H1 (cell line): Measurements from ENCODE around the gene NCEH1. TPM values are rescaled to one million over a fixed set of nuclear protein-coding genes. Genes with fewer than 3 reads are reported as not detected.

Source experiments
- CTCF ChIA-PET: fragments of 300-600 bp; sonication (Branson Sonifier 250); formaldehyde crosslinking; loops from one replicate; lab custom pipeline; 2021; ENCODE audit not compliant: partially characterized antibody; lab: Charles Lee
- POLR2A ChIA-PET: fragments of 300-600 bp; sonication (Branson Sonifier 250); formaldehyde crosslinking; loops from one replicate; lab custom pipeline; 2021; ENCODE audit warnings: inconsistent platforms; ENCODE audit not compliant: partially characterized antibody; lab: Charles Lee
- DNase-seq, 2 experiments: peaks; one replicate each; pipeline versions ENCODE4 v3.0.0 to v3.0.0-alpha.2; 2010 to 2022; ENCODE audit warnings: low spot score in 2 of 2, low read depth in 1 of 2, mixed read lengths in 1 of 2
- FAIRE-seq: peaks from 2 replicates; lab custom pipeline; 2011; peaks lifted over from hg19 to GRCh38; lab: Jason Lieb, UNC
- H2AFZ ChIP-seq: 2 replicates; pipeline ENCODE4 v1.8.1; 2012; ENCODE audit warnings: low read length, inconsistent platforms
- H2AK5ac ChIP-seq: 2 replicates; pipeline ENCODE4 v1.6.1; 2013; ENCODE audit warnings: low read depth, low read length
- H2BK120ac ChIP-seq: replicated peaks from 2 replicates; pipeline ENCODE3; 2013; ENCODE audit warnings: low read depth, low read length, inconsistent platforms
- H2BK12ac ChIP-seq: 2 replicates; pipeline ENCODE4 v1.6.1; 2013; ENCODE audit warnings: low read depth, low read length
- H2BK15ac ChIP-seq: 2 replicates; pipeline ENCODE4 v1.6.1; 2013; ENCODE audit warnings: low read length
- H2BK20ac ChIP-seq: 2 replicates; pipeline ENCODE4 v1.6.1; 2013; ENCODE audit warnings: low read length
- H2BK5ac ChIP-seq: 2 replicates; pipeline ENCODE4 v1.6.1; 2013; ENCODE audit warnings: low read depth, low read length
- H3K14ac ChIP-seq: 2 replicates; pipeline ENCODE4 v1.6.1; 2013; ENCODE audit warnings: inconsistent platforms; ENCODE audit not compliant: insufficient read length
- H3K18ac ChIP-seq: 2 replicates; pipeline ENCODE4 v1.6.1; 2013; ENCODE audit warnings: low read length; ENCODE audit errors: extremely low read depth
- H3K23ac ChIP-seq: 2 replicates; pipeline ENCODE4 v1.6.1; 2013; ENCODE audit warnings: inconsistent platforms; ENCODE audit not compliant: insufficient read length
- H3K23me2 ChIP-seq: 2 replicates; pipeline ENCODE4 v1.6.1; 2013; ENCODE audit warnings: low read depth, low read length
- H3K27ac ChIP-seq: 2 replicates; pipeline ENCODE4 v1.6.1; 2011; ENCODE audit warnings: low read depth, low read length, inconsistent platforms
- H3K27me3 ChIP-seq, 4 experiments: replicated peaks in 1 of 4; 1 replicate in 1 of 4; 2 replicates in 3 of 4; pipeline versions ENCODE4 v1.6.1 to v1.8.1; 2011 to 2013; ENCODE audit warnings: low read length in 3 of 4, mild to moderate bottlenecking in 3 of 4, inconsistent platforms in 2 of 4, mixed read lengths in 2 of 4, moderate library complexity in 1 of 4; ENCODE audit not compliant: control insufficient read depth in 3 of 4, insufficient read depth in 3 of 4; ENCODE audit errors: extremely low read depth in 1 of 4
- H3K36me3 ChIP-seq, 4 experiments: 2 replicates each; pipeline versions ENCODE4 v1.6.1 to v1.8.1; 2011 to 2013; ENCODE audit warnings: mild to moderate bottlenecking in 4 of 4, low read length in 3 of 4, moderate library complexity in 2 of 4, control low read depth in 1 of 4, inconsistent platforms in 1 of 4; ENCODE audit not compliant: insufficient read depth in 4 of 4, control insufficient read depth in 2 of 4
- H3K4ac ChIP-seq: replicated peaks from 2 replicates; pipeline ENCODE3; 2013; ENCODE audit warnings: low read length, low read depth, mixed read lengths, inconsistent platforms; ENCODE audit not compliant: insufficient read length
- H3K4me1 ChIP-seq, 4 experiments: replicated peaks in 1 of 4; 1 replicate in 1 of 4; 2 replicates in 3 of 4; pipeline versions ENCODE4 v1.6.1 to v1.8.1; 2011 to 2013; ENCODE audit warnings: low read length in 3 of 4, inconsistent platforms in 2 of 4, mixed read lengths in 1 of 4; ENCODE audit not compliant: insufficient read depth in 4 of 4, control insufficient read depth in 3 of 4
- H3K4me2 ChIP-seq, 2 experiments: 2 replicates each; pipeline versions ENCODE4 v1.6.1 to v1.8.1; 2011 to 2013; ENCODE audit warnings: low read depth in 2 of 2, low read length in 2 of 2, control low read depth in 1 of 2, inconsistent platforms in 1 of 2, mild to moderate bottlenecking in 1 of 2; ENCODE audit not compliant: insufficient read depth in 1 of 2
- H3K4me3 ChIP-seq, 4 experiments: fragments of 200-600, 300-600 bp in 1 of 4; sonication (generic), shearing (Covaris generic), sonication (Bioruptor Twin) in 1 of 4; 2 replicates each; pipeline versions ENCODE4 v1.5.1 to v1.8.1; 2011 to 2016; ENCODE audit warnings: low read length in 4 of 4, low read depth in 3 of 4, control low read depth in 2 of 4, inconsistent platforms in 2 of 4, mild to moderate bottlenecking in 2 of 4, mixed read lengths in 1 of 4, moderate library complexity in 1 of 4; ENCODE audit not compliant: insufficient read depth in 2 of 4; ENCODE audit errors: extremely low read depth in 1 of 4
- H3K56ac ChIP-seq: replicated peaks from 2 replicates; pipeline ENCODE3; 2013; ENCODE audit warnings: low read depth, mild to moderate bottlenecking, mixed read lengths, low read length, inconsistent platforms; ENCODE audit not compliant: insufficient read length
- H3K79me1 ChIP-seq: 2 replicates; pipeline ENCODE4 v1.6.1; 2013; ENCODE audit warnings: low read depth, low read length, control low read depth
- H3K79me2 ChIP-seq, 2 experiments: 2 replicates each; pipeline versions ENCODE4 v1.6.1 to v1.8.1; 2012 to 2013; ENCODE audit warnings: low read length in 2 of 2, mild to moderate bottlenecking in 2 of 2, inconsistent platforms in 1 of 2; ENCODE audit not compliant: insufficient read depth in 2 of 2, control insufficient read depth in 1 of 2
- H3K9ac ChIP-seq, 4 experiments: replicated peaks in 1 of 4; 1 replicate in 1 of 4; 2 replicates in 3 of 4; pipeline versions ENCODE4 v1.6.1 to v1.8.1; 2011 to 2013; ENCODE audit warnings: low read depth in 3 of 4, low read length in 3 of 4, control low read depth in 2 of 4, mild to moderate bottlenecking in 2 of 4, moderate library complexity in 2 of 4, inconsistent platforms in 1 of 4; ENCODE audit errors: extremely low read depth in 1 of 4
- H3K9me3 ChIP-seq, 2 experiments: 2 replicates each; pipeline versions ENCODE4 v1.6.1 to v1.8.1; 2012 to 2013; ENCODE audit warnings: mild to moderate bottlenecking in 2 of 2, moderate library complexity in 2 of 2, control low read depth in 1 of 2, inconsistent platforms in 1 of 2, low read depth in 1 of 2, low read length in 1 of 2, mixed read lengths in 1 of 2; ENCODE audit not compliant: insufficient read depth in 2 of 2
- H4K20me1 ChIP-seq, 2 experiments: replicated peaks in 1 of 2; 2 replicates each; pipeline versions ENCODE3 to v1.8.1; 2011 to 2013; ENCODE audit warnings: inconsistent platforms in 2 of 2, low read length in 2 of 2, mild to moderate bottlenecking in 1 of 2; ENCODE audit not compliant: insufficient read depth in 2 of 2, control insufficient read depth in 1 of 2
- H4K5ac ChIP-seq: 2 replicates; pipeline ENCODE4 v1.6.1; 2013; ENCODE audit warnings: low read length, low read depth, mixed read lengths, inconsistent platforms; ENCODE audit not compliant: insufficient read length
- H4K8ac ChIP-seq: 2 replicates; pipeline ENCODE4 v1.8.0; 2013; ENCODE audit warnings: mild to moderate bottlenecking, moderate library complexity, low read length, inconsistent platforms; ENCODE audit not compliant: insufficient read depth; ENCODE audit errors: extremely low read depth
- H4K91ac ChIP-seq: replicated peaks from 2 replicates; pipeline ENCODE3; 2013; ENCODE audit warnings: low read length, mixed read lengths, inconsistent platforms; ENCODE audit not compliant: insufficient read length
- ASH2L ChIP-seq: fragments of 200-600, 300-600 bp; sonication (generic); IDR thresholded peaks from one replicate; pipeline ENCODE4 v1.7.1; 2017; ENCODE audit warnings: low read length
- ATF2 ChIP-seq: IDR thresholded peaks from 2 replicates; pipeline ENCODE4 v1.6.1; 2012; ENCODE audit warnings: low read length, inconsistent platforms
- GTF2F1 ChIP-seq: IDR thresholded peaks from 2 replicates; pipeline ENCODE4 v1.6.1; 2012; ENCODE audit warnings: low read depth, low read length, improper control_type of control experiment, borderline replicate concordance
- SAP30 ChIP-seq: fragments of 300-600 bp; sonication (generic); IDR thresholded peaks from 2 replicates; pipeline ENCODE4 v1.7.1; 2012; ENCODE audit warnings: low read length, moderate library complexity, mild to moderate bottlenecking, inconsistent platforms; ENCODE audit not compliant: insufficient read depth, insufficient replicate concordance
- WGBS, 2 experiments: shearing (Covaris generic) in 1 of 2; methylation state at CpG; one replicate each; pipeline versions ENCODE4 v1.1.6 to v1.1.7; 2013 to 2015; ENCODE audit warnings: low lambda C conversion rate in 2 of 2, mixed read lengths in 2 of 2, inconsistent platforms in 1 of 2, low coverage in 1 of 2, missing lambda C conversion rate in 1 of 2; ENCODE audit not compliant: insufficient replicate concordance in 2 of 2, insufficient coverage in 1 of 2, insufficient read length in 1 of 2; ENCODE audit errors: extremely low coverage in 1 of 2, missing lambda C conversion rate in 1 of 2; 5-methylcytosine and 5-hydroxymethylcytosine counted together
- polyA plus RNA-seq, 7 experiments: library from polyadenylated mRNA; depleted of rRNA in 3 of 7; stranded (reverse) in 5 of 7; unstranded in 2 of 7; fragments of >200 nt in 5 of 7; fragments of 200-250 nt in 2 of 7; gene quantifications; 1 replicate in 5 of 7; 2 replicates in 1 of 7; 4 replicates in 1 of 7; pipeline versions ENCODE4 v1.2.1 to v1.2.3, GENCODE V29; 2011 to 2013; ENCODE audit warnings: missing spikeins in 2 of 7, mixed read lengths in 2 of 7
- total RNA-seq: library from RNA; stranded (reverse); fragmentation: NEBNext Ultra II Directional; extraction: Animal tissue kit (Norgen Biotek cat#: 25700); gene quantifications from 2 replicates; pipeline ENCODE4 v1.2.1, GENCODE V29; 2021
- TF ChIP-seq, protein P1 (sequence below): IDR thresholded peaks from 2 replicates; pipeline ENCODE4 v1.6.1; 2012; ENCODE audit warnings: inconsistent platforms

The NCEH1 gene
- total and polyA plus RNA-seq, 2 of the 8 experiments (the other 6 are each of a cell fraction or from before 2014, with no cell fraction given), result 2.2 to 6.4 TPM

DNA sequence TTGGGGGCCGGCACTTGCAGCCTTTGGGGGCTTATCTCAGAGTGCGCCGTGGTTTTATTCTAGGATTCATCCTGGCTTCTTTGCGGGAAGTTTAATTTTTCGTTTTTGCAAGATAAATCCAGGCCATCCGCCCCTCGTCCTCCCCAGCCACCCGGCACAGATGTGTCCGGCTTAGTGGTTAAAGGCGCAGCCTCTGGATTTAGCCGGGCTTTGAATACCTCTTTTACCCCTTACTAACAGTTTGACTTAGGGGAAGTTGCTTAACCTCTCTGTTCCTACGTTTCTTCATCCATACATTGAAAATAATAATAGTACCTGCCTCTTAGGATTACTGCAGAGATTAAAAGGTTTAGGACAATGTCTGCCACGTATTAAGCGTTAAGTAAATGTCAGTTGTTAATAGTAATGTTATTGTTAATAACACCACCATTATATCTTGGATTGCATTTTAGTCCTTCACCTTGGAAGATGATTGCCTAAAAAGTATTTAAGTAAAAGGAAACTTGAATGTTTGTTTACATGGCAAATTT lies 40.4 kb upstream of the NCEH1 start:
- H3K23ac ChIP-seq, result no peak overlapping the region
- no peak overlapping the region; the same call in 1 of the 2 replicates for H2AFZ ChIP-seq
- H3K27ac ChIP-seq, result peak overlapping the region; percentile 89
- H2BK5ac ChIP-seq, result peak overlapping the region; percentile 87
- H3K14ac ChIP-seq, result no peak overlapping the region
- no peak overlapping the region for H2BK12ac ChIP-seq
- no peaks in the 10 kb centered on the region for H3K23me2 ChIP-seq
- H3K4ac ChIP-seq, result no peak overlapping the region
- no peak for DNase-seq
- no peak overlapping the region for H2BK15ac ChIP-seq
- H2BK120ac ChIP-seq, result no peak overlapping the region
- peaks cover 5% of the 10 kb centered on the region; the same call in 1 of the 2 replicates for H3K79me1 ChIP-seq
- 2% methylated on average over 14 of the region's 14 CpGs; no CpG with 5 or more reads in 1 of the 2 experiments for WGBS, 2 experiments
- POLR2A ChIA-PET, result interaction anchor here (0.8 to 2.4 kb wide), 15 partner anchors 7 to 709 kb away, joined by 3 to 11 read pairs (median 4); partner anchors contain the start of gene NCEH1
- H3K4me1 ChIP-seq, result no peaks in the 10 kb centered on the region; a peak in 1 of 7 replicates
- peak overlapping the region; percentile 81 to 94 (median 90) for H3K4me3 ChIP-seq
- no peak for FAIRE-seq
- peak overlapping the region; percentile 91; the same call in 1 of the 2 replicates for H4K8ac ChIP-seq
- H3K36me3 ChIP-seq, result peaks cover 0 to 28% (median 9%) of the 10 kb centered on the region in 4 experiments; a peak in 5 of 8 replicates
- H3K4me2 ChIP-seq, result peak overlapping the region; percentile 30 to 66
- H3K27me3 ChIP-seq, result no peaks in the 10 kb centered on the region
- peaks cover 23 to 54% of the 10 kb centered on the region in 2 experiments for H3K79me2 ChIP-seq
- H3K9ac ChIP-seq, result peak overlapping the region; percentile 87 to 92 (median 90)
- TF ChIP-seq, protein P1, sequence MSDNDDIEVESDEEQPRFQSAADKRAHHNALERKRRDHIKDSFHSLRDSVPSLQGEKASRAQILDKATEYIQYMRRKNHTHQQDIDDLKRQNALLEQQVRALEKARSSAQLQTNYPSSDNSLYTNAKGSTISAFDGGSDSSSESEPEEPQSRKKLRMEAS, result no peak
- no peak for TF ChIP-seq GTF2F1
- TF ChIP-seq ATF2, result no peak
- TF ChIP-seq SAP30, result no peak
- TF ChIP-seq ASH2L, result peak; percentile 71
- CTCF ChIA-PET, result interaction anchor here (2.3 to 5.0 kb wide), 3 partner anchors 65 to 78 kb away, joined by 6 to 34 read pairs (median 11); no protein-coding TSS in a partner anchor
- H3K18ac ChIP-seq, result peak overlapping the region; percentile 92; the same call in 1 of the 2 replicates
- H4K20me1 ChIP-seq, result peaks cover 0 to 2% of the 10 kb centered on the region in 2 experiments
- peak overlapping the region; percentile 31 for H4K5ac ChIP-seq
- H2AK5ac ChIP-seq, result no peak overlapping the region
- H4K91ac ChIP-seq, result no peak overlapping the region
- no peak overlapping the region for H2BK20ac ChIP-seq
- no peak overlapping the region for H3K56ac ChIP-seq
- no peaks in the 10 kb centered on the region for H3K9me3 ChIP-seq
